OCI-M2 (cell line): ENCODE data around the gene NUMA1.

Experiments
- DNase-seq: peaks from one replicate; lab custom pipeline; 2025; ENCODE audit not compliant: unreplicated experiment; lab: John Stamatoyannopoulos, UW

NUMA1 gene

DNA sequence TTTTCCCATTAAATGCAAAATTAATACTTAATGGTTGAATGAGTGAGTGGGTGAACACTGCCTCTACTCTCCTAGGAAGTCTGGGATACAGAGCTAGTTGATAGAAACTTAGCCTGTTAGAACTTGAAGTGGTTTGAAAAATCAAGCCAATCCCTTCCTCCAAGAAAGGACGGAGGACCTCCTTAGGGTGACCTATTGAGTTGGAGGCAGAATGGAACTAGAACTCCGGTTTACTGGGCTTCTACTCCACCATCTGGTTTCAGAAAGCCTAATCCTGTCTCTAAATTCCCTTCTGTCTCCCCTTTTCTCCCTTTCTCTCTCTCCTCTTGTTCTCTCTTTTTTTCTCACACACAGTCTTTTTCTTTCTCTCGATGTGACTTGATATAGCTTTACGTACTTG is 101.2 kb downstream of the NUMA1 start:
- no peak for DNase-seq

DNA sequence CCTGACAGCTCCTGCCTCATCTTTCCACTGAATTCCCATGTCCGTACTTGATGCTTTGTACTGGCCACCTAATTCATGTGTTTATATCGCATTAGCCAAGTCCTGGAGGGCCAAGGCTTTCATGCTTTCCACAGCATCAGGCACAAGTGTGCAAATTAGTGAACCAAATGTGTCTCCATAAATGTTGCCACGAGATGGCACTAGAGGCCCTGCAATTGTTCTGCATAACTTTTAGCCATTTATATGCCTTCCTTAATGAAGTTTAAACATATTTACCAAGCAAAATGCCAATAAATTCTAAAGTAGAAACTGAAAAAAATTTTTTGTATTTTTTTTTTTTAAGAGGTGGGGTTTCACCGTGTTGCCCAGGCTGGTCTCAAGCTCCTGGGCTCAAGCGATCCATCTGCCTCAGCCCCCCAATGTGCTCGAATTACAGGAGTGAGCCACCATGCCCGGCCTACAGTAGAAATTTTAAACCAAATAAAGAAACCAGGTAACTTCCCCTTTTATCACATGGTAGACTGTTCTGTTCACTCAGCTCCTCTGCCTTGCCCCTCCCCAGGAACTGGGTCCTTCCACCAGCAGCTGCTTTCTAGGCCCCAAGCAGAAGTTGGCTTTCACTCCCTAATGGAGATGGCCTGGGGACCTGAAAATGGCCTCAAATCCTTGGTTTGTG is 102.5 kb downstream of the NUMA1 start:
- no peak for DNase-seq

DNA sequence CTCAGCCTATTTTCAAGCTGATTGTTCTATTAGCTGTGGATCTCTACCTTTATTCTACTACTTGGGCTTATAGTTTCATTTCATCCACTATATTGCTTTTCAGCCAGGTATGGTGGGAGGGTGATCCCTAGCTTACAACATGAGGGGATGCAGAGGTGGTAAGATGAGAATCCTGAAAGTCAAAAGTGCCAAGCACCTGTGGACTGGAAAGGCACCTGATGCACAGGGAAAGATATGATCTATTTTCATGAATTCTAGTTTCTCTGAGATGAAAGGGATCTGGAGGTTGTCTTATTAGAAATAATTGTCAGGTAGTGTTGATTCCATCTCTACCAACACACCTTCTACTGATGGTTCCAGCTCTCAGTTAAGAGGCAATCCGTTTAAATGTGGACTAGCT is 103.3 kb downstream of the NUMA1 start:
- DNase-seq = no peak

DNA sequence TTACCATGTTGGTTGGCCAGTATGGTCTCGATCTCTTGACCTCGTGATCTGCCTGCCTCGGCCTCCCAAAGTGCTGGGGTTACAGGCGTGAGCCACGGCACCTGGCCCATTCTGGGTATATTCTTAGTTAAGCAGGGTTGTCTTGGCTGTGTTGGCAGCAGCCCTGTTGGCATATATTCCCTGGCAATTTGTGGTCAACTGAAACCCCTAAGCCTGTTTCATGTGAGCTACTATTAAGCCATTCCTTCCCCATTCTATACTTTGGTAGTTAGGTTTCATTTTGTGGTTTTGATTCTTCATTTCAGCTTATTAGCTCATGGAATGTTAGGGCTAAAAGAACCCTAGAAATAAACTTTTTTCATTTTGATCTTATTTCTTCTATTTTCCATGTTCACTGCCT is 103.8 kb downstream of the NUMA1 start:
- no peak for DNase-seq

DNA sequence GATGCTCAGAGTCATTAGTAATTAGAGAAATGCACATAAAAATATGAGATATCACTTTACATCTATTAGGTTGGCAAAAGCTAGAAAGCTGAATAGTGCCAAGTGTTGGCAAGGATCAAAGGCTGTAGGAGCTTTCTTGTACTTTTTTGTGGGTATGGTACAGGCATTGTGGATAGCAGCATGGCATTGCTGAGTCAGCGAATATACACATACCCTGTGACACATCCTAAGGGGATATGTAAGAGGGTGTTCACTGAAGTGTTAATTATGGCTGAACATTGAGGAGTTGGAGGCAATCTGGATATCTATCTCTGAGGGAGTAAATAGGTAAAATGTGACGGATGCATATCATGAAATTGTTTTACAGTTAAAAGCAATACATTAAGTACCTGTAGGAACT is 108.7 kb downstream of the NUMA1 start:
- DNase-seq = no peak

DNA sequence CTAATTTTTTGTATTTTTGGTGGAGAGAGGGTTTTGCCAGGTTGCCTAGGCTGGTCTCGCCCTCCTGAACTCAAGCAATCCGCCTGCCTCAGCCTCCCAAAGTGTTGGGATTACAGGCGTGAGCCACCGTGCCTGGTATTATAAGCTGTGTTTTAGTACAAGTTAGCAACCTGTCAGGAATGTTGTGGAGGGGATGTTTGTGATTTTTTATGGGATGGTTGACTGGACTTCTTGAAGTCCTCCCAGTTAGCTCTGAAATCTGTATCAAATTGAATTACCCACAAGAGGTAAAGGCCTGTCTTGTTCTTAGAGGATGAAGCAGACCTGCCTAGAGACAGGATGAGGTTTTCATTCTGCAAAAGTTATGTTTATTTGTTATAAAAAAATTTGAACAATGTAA is 115.7 kb downstream of the NUMA1 start:
- no peak for DNase-seq

DNA sequence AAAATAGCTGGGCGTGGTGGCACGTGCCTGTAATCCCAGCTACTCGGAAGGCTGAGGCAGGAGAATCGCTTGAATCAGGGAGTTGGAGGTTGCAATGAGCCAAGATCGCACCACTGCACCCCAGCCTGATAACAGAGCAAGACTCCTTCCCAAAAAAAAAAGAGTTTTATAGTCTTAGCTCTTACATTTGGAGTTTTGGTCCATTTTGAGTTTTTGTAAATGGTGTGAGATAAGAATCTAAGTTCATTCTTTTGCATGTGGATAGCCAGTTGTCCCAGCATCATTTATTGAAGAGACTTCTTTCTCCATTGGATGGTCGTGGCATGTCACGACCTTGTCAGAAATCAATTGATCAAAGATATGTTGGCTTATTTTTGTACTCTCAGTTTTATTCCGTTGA is 116.9 kb downstream of the NUMA1 start:
- no peak for DNase-seq

DNA sequence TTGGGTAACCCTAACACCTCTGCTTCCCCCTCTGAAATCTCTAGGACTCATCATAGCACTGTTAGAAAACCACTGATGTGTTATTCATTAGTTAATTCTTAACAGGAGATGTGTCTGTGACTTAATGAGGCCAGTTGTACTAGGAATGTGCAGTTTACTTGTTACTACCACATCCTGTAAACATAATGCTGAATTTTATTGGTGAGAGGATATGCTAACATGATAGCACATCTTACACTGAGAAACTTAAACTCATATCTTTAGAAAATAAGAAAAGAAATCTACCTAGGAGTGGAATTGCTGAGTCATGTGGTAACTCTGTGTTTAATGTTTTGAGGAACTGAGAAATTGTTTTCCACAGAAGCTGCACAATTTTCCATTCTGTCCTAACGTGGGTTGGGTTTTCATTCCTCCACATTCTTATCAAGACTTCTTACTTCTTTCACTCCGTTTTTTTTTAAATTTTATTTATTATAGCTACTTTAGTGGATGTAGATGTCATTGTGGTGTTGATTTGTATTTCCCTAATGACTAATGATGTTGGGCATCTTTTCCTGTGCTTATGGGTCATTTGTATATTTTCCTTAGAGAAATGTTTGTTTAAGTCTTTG is 117.8 kb downstream of the NUMA1 start:
- no peak for DNase-seq

DNA sequence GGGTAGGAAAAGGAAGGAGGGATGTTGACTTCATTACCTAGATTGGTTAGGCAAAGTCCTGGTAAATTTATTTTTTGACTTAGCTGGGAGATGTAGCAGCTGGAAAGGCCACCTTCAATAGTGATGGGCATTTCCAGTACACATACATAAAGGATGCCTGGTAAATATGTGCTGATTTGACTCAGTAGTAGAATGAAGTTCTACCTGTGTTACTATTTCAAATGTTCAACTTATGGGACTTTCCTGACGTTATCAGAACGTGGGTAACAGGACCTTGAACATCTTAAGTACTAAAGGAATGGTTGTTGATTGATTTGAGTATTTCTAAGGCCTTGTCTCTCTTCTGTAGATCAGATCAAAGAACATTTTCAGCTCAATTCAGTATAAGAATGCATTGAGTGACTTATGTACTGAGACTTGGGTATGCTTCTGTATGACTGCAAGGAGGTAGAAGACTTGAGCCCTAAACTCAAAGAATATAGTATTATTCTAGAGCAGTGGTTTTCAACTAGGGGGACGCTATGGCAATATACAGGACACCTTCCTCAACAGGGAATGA is 124.4 kb downstream of the NUMA1 start:
- no peak for DNase-seq
